Keratinocyte (primary cell): ENCODE results near the gene TNFRSF19.

Experiments
- EZH2 ChIP-seq: IDR thresholded peaks from one replicate; pipeline ENCODE4 v1.6.1; 2012; ENCODE audit warnings: inconsistent platforms, mild to moderate bottlenecking, low read length, moderate library complexity
- TF ChIP-seq, protein P1 (sequence below), 3 experiments: IDR thresholded peaks in 1 of 3; conservative IDR thresholded peaks in 1 of 3; optimal IDR thresholded peaks in 1 of 3; 2 replicates in 2 of 3; 3 replicates in 1 of 3; pipeline versions ENCODE3 to v1.5.1; 2011; ENCODE audit warnings: low read length in 3 of 3, mild to moderate bottlenecking in 3 of 3, moderate library complexity in 2 of 3, control low read depth in 1 of 3, inconsistent platforms in 1 of 3; ENCODE audit not compliant: insufficient read depth in 2 of 3; ENCODE audit errors: extremely low read depth in 1 of 3

DNA sequence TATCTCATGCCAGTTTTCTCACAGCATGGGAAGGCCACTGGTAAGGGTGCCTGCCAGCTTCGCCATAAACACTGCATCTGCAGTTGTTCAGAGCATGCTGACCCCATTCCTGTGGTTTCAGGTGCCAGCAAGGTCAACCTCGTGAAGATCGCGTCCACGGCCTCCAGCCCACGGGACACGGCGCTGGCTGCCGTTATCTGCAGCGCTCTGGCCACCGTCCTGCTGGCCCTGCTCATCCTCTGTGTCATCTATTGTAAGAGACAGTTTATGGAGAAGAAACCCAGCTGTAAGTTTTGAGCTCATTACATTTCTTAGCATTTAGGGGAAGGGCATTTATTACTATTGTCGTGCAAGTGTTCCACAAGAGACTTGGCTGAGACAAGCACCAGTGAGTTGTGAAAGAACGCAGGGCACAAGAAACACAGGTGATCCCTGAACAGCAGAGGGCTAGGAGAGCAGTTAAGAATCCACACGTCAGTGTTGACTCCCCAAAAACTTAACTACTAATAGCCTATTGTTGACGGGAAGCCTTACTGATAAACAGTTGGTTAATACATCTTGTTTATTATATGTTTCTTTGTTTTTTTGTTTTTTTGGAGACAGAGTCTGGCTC is 88.8 kb downstream of the TNFRSF19 start:
- TF ChIP-seq, protein P1, sequence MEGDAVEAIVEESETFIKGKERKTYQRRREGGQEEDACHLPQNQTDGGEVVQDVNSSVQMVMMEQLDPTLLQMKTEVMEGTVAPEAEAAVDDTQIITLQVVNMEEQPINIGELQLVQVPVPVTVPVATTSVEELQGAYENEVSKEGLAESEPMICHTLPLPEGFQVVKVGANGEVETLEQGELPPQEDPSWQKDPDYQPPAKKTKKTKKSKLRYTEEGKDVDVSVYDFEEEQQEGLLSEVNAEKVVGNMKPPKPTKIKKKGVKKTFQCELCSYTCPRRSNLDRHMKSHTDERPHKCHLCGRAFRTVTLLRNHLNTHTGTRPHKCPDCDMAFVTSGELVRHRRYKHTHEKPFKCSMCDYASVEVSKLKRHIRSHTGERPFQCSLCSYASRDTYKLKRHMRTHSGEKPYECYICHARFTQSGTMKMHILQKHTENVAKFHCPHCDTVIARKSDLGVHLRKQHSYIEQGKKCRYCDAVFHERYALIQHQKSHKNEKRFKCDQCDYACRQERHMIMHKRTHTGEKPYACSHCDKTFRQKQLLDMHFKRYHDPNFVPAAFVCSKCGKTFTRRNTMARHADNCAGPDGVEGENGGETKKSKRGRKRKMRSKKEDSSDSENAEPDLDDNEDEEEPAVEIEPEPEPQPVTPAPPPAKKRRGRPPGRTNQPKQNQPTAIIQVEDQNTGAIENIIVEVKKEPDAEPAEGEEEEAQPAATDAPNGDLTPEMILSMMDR (optimal IDR thresholded peaks at IDR 0.05 in 1 of 3, IDR thresholded peaks at IDR 0.05 in 1 of 3, conservative IDR thresholded peaks at IDR 0.05 in 1 of 3; ENCODE audit: extremely low read depth in 1 of 3, insufficient read depth in 2 of 3, low read length in 3 of 3), result no peak
- no peak for TF ChIP-seq EZH2
